Measurements from ENCODE around the gene PF4V1.

The PF4V1 gene

DNA sequence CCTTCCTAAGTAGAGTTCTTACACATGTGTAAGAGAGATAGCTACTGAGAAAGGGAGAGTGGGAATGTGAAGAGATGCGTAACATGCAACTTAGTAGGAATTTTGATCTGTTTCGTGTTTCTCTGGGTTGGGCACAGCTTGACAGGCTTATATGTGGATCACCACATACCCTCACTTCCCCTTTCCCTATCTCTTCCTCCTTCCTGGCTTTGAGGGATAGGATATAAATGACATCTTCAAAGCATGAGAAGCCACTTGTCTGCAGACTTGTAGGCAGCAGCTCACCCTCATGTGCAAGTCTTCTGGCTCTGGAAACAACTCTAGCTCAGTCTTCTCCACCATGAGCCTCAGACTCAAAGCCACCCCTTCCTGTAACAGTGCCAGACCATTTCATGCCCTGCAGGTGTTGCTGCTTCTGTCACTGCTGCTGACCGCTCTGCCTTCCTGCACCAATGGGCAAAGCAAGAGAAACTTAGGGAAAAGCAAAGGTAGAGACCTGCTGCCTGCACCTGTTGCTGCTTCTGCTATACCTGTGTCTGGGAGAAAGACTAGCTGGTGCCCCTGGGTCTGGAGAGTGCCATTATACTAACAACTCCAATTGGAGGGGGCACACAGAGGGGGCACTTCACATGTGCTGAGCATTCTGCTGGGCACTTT, 5.4 kb upstream of the PF4V1 start:
- DNase-seq, result no peak

DNA sequence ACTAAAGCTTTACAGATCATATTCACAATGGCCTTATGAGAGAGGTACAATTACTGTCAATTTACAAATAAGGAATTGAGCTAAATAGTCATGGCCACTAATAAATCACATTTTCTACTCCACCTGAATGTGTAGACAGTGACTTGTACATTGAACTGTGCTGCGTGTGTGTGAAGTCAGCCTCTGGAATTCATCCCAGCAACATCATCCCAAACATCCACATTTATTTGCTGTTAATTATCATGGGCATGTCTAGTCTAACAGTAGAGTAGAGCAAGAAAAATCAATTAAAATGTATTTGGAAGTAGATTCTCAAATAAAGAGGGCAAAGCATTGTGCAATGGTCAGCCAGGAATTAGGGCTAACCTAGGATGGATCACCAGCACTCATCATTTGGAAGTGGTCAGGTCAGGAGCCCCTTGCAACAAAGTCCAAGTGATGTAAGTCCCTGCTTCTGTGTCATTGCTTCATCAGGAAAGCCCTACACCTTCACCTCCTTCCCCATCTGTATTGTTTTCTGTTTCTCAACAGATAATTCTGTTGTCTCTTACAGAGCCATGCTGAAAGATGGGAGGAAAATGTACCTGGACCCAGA, 4.8 kb upstream of the PF4V1 start:
- DNase-seq, result no peak

DNA sequence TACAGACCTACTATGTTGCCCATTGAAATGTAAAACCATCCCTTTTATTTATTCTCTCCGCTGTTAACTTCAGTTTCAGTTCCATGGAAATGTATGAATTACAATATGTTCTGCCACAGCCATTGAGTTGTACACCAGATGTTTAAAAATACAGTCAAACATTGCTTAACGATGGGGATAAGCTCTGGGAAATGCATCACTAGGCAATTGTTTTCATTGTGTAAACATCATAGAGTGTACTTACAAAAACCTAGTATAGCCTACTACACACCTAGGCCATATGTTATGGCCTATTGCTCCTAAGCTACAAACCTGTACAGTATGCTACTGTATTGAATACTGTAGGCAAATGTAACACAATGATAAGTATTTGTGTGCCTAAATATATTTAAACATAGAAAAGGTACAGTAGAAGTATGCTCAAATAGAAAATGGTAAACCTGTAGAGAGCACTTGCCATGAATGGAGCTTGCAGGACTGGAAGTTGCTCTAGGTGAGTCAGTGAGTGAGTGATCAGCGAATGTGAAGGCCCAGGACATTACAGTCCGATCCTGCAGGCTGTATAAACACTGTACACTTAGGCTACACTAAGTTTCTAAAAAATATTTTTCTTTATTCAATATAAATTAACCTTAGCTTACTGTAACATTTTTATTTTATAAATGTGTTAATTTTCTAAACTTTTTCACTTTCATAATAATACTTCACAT, 2.7 kb upstream of the PF4V1 start:
- DNase-seq, result no peak

DNA sequence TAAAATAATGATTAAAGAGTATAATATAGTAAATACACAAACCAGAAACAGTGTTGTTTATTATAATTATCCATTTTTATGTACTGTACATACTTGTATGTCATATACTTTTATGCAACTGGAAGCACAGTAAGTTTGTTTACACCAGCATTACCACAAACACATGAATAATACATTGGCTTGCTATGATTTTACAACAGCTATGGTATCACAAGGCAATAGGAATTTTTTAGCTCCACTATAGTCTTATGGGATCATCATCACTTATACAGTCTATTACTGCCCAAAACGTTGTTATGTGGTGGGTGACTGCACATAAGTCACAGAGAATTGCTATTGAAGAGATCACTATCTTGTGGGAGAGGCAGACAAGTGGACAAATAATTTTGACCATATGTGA, 1.8 kb upstream of the PF4V1 start:
- no peak for DNase-seq

DNA sequence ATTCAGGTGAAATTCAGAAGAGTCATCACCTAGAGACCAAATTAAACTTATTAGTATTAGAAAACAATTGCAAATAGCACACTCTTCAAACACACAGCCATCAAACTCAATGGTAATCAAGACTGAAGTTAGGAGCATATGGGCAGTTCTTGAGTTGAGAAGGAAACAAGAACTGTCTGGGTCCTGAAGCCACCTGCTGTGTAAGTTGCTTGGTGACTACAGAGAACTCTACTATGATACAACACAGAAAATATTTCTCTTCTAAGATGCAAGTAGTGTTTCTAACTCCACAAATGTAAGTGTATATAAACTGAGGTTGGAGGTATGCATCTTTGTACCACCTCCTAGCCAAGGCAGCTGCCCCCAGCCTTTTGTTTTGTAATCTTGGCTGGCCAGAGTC, 325 bp upstream of the PF4V1 start:
- no peak for DNase-seq

DNA sequence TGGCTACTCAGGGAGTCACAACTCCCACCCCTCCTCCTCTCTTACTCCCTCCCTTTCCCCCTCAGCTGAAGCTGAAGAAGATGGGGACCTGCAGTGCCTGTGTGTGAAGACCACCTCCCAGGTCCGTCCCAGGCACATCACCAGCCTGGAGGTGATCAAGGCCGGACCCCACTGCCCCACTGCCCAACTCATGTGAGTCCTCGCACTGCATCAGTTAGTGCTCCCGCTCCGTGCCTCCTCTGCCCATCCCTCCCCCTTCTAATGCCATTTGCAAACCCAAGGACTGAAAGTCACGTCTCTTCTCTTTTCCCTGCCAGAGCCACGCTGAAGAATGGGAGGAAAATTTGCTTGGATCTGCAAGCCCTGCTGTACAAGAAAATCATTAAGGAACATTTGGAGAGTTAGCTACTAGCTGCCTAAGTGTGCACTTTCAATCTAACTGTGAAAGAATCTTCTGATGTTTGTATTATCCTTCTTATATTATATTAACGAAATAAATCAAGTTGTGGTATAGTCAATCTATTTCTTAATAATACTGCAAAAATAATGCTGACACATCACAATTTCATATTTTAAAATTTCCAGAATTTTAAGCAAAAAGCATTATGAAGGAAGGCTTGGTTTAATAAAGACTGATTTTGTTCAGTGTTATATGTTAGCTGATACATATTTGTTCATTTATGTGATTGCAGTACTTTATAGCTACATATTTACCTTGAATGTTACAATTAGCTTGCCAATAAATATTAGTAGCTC, 800 bp downstream of the PF4V1 start:
- DNase-seq, result no peak

DNA sequence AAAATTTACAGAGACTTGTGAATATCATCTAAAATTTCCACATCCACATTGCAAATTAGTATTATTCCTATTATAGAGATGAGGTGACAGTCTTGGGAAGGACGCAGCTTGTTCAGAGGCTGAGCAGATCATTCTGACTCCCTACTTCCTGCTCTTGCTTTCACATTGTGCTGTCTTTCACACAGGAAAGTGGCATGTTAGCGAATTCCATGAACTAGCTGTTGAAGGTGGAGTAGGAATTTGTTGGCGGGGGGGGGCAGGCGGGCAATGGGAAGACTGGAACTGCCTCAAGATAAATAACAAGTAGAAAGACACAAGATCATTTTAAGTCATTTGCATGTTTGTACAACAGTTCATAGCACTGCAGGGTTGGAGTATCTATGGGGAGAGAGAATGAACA, 2.3 kb downstream of the PF4V1 start:
- DNase-seq, result no peak

DNA sequence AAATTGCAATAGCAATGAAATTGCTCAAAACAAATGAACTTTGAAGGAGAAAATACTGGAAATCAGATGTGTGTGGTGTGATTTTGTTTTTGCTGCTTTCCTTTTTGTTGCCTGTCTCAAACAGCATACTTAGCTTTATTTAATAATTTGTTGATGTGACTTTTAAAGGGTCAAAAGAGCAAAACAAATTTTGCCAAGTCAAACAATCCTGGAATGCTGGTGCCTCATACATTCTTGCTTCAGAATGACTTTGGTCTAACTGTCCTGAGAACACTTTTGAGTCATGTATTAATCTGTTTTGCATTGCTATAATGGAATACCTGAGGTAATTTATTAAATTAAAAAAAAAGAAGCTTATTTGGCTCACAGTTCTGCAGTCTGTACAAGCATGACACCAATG, 3.4 kb downstream of the PF4V1 start:
- DNase-seq, result no peak

DNA sequence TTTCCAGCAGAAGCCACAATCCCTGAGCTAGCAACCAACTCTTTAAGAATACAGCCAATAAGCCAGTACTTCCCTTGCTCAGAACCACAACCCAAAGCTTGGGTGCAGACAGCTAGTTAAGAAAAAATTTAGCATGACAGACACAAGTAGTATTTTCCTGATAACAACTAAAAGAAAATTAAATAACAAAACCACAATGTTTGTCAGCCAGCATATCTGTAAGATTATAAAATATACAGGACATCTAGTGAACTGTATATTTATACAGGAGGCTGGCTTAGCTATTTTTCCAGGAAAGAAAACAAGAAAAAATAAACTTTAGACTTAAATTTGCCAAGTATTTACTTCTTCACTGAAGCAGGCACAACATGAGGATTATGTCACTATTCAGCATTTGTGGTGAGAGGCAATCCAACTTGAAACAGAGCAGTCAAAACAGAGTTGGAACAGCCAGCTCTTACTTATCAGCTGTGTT, 6.6 kb downstream of the PF4V1 start:
- DNase-seq, result no peak

DNA sequence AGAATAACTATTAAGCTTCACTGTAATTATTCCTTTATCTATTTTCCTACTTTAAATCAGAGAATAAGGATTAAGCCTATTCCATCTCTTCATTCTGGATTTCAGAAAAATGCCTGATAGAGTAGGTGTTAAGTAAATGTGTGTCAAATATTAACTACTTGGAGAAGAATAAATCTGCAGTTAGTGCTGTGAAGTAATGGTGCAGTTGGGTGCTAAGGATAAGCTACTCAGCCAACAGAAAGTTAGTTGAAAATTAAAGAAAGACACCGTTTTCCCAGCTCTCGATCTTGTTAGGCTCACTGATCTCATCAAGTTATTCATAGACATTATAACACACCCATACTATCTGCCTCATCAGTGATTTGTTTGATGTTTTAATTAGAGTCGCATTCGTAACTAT, 7.1 kb downstream of the PF4V1 start:
- no peak for DNase-seq

DNA sequence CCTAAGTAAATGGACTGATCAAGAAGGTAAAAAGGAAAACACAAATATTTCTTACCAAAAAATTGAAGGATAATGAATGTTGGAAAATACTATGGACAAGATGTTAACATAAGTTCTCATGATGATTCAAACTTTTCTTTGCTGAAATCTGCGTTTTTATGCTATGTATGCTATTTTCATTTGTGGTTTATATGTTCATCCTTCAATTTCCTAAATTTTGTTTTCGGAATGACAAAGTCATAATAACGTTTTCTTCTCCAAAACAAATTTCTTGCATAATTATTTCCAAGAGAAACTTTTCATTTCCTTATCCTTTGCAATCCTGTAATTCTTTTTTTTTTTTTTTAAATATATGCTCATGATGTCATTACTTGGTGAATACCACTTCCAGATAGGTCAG, 7.8 kb downstream of the PF4V1 start:
- DNase-seq, result no peak

DNA sequence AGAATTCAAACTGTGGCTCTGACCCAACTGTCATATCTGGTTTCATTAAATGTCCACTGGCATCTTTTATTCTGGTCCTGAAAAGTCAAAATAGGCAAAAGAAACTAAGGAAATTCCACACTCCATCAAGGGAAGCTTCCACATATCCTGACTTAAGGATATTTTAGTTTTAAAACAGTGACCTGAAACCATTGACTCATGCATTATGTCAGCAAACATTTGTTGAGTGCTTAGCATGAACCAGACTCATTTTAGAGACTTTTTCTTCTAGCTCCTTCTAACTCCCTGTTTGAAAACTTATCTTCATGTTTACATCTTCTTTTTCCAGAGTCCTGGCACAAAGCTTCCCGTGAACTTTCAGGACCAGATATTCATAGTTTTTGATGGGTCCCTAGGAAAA, 9.2 kb downstream of the PF4V1 start:
- DNase-seq, result no peak

DNA sequence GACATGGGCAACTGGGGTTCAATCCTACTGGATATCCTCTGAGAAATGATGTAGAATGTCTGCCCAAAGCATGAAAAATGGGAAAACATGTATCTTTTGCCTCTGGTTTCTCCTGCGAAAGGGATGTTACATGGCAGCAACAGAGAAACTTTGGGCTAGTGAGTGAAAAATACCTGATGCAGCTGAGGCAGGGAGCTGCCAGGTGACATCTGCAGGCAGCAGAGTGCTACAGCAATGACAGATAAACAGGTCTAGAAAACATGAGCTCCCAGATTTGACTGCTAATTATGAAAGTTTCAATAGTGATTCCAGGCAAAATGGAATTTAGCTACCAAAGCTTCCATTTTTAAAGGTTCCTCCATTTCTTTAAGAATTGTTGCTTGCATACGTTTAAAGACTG, 11.3 kb downstream of the PF4V1 start:
- DNase-seq, result no peak

DNA sequence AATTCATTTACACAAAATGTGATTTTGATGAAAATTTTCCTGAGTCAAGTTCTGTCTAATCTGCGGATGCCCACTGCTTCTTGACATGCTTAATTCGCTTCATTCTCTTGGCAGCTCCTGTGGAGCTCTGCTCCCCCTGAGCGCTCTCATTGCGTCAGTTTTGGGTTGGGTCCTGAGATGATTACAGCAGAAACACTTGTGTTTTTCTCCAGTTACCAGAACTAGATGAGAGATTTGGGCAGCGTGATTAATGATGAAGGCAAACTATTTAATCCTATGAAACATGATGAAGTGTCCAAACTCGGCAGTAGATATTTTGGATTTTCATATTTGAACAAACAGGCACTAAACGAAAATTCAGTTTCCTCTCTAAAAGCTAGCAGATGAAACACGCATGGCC, 11.9 kb downstream of the PF4V1 start:
- DNase-seq, result no peak

DNA sequence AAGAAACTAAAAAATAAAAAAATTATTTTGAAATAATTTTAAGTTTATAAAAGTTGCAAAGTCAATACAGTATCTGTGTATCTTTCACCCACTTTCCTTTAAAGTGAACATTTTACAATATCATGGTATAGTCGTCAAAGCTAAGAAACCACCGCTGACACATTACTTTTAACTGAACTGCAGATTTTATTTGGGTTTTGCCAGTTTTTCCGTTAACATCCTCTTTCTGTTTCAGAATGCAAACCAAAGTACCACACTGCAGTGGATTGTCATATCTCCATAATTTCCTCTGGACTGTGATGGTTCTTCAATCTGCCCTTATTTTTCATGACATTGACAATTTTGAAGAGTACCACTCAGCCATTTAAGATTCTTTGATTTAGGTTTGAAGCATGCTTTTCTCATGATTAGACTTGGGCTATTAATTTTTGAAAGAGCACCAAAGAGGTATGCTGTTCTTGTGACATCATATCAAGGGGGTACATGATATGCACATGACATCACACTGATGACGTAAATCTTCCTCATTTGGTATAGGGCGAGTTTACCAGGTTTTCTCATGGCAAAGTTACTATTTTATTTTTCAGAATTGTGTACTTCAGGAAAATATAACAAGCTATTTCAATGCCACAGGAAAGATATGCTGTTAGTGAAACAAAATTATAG, 12.5 kb downstream of the PF4V1 start:
- DNase-seq, result no peak

DNA sequence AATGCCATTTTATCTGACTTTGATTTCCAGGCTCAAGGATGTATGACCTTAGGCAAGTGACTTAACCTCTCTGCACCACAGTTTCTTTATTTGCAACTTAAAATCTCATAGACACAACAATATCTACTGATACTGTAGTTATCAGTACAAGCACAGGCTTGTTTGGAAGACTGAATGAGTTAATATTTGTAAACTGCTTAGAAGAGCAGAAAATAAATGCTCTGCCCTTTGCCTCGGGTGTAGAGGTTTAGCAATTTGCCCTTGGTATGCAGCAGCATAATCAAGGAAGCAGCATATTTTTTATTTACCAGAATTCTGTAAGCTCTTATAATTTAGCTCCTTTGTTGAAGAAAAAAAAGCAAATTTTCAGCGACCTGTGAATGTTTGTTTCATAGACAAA, 13.2 kb downstream of the PF4V1 start:
- no peak for DNase-seq

DNA sequence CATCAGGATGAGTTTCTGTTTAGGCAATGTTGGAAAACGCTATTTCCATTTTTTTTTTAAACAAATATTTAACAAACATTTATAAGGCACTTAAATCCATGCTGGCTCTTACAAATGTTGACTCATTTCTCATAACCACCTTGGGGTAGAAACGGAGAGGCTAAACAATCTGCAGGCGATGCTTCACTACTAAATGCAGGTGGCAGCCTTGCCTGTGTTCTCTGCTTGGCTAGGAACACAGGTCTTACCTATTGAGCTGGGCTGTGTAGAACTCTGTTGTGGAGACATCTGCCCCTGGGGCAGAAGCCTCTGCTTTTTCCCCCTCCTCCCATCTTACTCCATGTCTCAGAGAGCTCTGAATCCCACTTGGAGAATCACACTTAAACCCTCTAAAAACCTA, 14.7 kb downstream of the PF4V1 start:
- DNase-seq, result no peak

DNA sequence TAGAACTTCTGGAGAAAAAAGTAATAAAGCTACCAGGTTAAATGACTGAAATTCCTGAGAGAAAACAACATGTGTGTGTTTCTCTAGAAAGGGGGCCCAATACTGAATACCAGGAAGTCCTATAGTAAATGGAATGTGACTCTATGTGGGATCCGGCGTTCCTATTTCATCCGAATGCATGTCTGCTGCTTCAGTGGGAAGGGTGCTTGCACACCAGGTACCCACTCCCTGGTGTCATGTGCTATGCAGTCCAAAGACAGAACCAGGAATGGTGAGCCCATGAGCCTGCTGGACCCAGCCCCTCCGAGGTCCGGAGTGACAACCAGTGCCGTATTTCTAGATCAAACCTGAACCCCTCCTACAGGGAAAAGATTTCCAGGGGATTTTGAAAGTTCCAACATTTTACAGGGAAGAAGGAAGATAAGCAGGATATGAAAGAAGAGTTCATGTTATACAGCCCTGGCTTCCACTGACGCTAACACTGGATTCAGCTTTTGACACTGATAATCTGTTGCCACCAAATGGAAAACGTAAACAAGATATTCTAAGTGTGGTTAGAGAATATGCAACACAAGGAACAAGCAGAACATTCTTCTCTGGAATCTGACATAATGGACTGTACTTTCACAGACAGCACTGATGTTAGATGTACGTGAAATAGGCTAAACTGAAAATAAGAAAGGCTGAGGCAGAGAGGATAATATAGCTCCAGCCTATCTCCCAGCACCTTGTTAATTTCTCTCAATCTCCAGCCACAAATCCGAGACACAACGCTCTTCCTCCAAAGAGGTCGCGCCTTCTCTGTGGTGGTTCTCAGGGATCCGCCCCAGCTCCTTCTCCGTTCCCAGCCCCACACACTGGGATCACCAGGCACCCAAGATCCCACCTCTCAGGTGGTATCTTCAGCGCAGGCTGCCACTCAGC, 15.4 kb downstream of the PF4V1 start:
- no peak for DNase-seq

DNA sequence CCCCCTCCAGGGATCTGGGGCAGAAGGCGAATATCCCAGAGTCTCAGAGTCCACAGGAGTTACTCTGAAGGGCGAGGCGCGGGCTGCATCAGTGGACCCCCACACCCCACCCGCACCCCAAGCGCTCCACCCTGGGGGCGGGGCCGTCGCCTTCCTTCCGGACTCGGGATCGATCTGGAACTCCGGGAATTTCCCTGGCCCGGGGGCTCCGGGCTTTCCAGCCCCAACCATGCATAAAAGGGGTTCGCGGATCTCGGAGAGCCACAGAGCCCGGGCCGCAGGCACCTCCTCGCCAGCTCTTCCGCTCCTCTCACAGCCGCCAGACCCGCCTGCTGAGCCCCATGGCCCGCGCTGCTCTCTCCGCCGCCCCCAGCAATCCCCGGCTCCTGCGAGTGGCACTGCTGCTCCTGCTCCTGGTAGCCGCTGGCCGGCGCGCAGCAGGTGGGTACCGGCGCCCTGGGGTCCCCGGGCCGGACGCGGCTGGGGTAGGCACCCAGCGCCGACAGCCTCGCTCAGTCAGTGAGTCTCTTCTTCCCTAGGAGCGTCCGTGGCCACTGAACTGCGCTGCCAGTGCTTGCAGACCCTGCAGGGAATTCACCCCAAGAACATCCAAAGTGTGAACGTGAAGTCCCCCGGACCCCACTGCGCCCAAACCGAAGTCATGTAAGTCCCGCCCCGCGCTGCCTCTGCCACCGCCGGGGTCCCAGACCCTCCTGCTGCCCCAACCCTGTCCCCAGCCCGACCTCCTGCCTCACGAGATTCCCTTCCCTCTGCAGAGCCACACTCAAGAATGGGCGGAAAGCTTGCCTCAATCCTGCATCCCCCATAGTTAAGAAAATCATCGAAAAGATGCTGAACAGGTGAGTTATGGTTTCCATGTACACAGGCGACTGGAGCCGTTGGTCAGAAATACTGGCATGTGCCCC, 16.3 kb downstream of the PF4V1 start, which contains the start of gene CXCL1:
Gene CXCL1, plus strand, starts transcription at position 264 of the 926 bp plus-strand sequence. Its CDS starts 78 bp downstream, at position 342.
- DNase-seq, result no peak

DNA sequence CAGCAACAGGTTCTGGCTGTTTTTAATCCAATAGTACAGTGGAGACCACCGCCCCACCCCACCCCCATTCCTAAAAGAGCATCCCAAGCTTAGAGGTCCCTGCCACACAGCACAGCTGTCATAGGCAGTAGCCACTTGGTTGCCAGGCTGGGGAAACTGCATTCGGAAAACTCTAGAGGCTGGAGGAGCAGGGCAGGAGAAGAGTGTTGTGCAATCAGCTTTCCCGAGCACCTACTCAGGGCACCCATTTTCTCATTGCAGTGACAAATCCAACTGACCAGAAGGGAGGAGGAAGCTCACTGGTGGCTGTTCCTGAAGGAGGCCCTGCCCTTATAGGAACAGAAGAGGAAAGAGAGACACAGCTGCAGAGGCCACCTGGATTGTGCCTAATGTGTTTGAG, 17.2 kb downstream of the PF4V1 start:
- DNase-seq, result no peak

DNA sequence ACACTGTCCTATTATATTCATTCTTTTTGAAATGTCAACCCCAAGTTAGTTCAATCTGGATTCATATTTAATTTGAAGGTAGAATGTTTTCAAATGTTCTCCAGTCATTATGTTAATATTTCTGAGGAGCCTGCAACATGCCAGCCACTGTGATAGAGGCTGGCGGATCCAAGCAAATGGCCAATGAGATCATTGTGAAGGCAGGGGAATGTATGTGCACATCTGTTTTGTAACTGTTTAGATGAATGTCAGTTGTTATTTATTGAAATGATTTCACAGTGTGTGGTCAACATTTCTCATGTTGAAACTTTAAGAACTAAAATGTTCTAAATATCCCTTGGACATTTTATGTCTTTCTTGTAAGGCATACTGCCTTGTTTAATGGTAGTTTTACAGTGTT, 17.7 kb downstream of the PF4V1 start:
- no peak for DNase-seq
